Measurements from ENCODE around the gene ARHGEF40.
A peak's percentile ranks its signal among the peaks of the same experiment; 100 is the strongest.
"Not testable (repeated sequence)": the region's sequence is repeated elsewhere in the genome, so short reads cannot be mapped to it uniquely, and the experiment has no call there.

Gene ARHGEF40

GRCh38 chr14:21040370-21040925, 29.7 kb upstream of the ARHGEF40 start:
- DNase-seq: no peak

- DNase-seq: not testable (repeated sequence)
Observed at GRCh38 chr14:21040941-21041340, 29.2 kb upstream of the ARHGEF40 start.

DNA sequence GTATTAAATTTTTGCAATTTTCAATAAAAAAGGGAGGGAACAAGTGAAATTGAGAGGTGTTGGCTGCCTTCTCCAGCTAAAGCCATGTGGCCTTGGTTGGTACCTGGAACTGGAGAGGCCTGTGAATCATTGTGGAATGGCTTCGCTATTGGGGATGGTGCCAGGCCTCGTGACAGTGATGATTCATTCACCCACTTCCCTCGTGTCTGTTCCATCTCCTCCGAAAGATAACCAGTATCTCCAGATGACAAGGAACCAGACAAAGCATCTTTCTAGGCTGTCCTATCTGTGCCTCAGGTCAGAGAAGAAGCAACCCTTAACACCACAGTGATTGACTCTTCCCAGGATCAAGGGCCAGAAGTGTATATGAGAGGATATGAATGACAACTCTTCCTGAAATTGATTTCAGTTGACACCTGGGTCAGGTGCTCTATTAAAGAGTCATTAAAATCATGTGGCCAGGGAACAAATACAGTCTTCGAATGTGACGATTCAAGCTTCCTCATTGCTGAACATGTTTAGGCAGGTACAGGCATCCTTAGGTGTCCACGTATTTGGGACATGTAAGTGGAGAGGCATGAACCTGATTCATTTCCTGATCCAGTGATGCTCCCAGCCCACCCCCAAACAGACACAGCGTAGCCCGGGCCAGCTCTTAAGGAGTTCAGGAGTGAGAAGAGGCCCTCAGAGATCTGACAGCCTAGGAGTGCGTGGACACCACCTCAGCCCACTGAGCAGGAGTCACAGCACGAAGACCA, 28.2 kb upstream of the ARHGEF40 start, which contains the start of gene RNASE7:
RNASE7 (plus strand) TSS at position 687 of the 758 bp plus-strand sequence. CDS start 631 bp downstream, outside the sequence.
- DNase-seq: peak; percentile 6

GRCh38 chr14:21042918-21043317, 27.2 kb upstream of the ARHGEF40 start:
- no peak for DNase-seq

DNA sequence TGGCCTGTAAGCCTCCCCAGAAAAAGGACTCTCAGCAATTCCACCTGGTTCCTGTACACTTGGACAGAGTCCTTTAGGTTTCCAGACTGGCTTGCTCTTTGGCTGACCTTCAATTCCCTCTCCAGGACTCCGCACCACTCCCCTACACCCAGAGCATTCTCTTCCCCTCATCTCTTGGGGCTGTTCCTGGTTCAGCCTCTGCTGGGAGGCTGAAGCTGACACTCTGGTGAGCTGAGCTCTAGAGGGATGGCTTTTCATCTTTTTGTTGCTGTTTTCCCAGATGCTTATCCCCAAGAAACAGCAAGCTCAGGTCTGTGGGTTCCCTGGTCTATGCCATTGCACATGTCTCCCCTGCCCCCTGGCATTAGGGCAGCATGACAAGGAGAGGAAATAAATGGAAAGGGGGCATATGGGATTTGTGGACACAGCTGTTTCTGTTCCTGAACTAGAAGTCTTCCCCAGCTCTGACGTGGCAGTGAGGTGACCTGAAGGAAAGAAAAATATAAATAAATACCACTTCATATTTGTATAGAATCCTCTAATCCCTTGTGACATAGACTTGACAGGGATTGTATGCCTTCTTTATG, 26.6 kb upstream of the ARHGEF40 start:
- no peak for DNase-seq

GRCh38 chr14:21043974-21044618, 26.0 kb upstream of the ARHGEF40 start:
- no peak for DNase-seq

GRCh38 chr14:21047378-21047781, 22.7 kb upstream of the ARHGEF40 start:
- no peak for DNase-seq

DNA sequence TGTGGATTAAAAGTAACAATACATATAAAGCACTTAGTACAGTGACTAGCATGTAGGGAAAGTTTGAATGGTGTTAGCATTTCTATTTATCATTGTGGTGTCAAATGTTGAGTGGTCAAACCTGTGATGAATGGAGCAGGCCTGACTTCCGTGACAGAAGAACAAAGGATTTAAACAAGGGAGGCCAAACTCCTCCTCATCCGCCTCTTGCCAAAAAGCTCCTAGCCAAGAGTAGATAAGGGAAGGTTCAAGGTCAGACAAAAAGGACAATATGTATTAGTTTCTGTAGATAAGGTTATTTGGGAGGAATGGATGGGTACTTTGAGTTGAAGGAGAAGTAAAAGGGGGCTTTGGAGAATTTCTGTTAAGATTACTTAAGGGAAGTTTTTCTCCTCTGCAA, 21.5 kb upstream of the ARHGEF40 start:
- no peak for DNase-seq

DNA sequence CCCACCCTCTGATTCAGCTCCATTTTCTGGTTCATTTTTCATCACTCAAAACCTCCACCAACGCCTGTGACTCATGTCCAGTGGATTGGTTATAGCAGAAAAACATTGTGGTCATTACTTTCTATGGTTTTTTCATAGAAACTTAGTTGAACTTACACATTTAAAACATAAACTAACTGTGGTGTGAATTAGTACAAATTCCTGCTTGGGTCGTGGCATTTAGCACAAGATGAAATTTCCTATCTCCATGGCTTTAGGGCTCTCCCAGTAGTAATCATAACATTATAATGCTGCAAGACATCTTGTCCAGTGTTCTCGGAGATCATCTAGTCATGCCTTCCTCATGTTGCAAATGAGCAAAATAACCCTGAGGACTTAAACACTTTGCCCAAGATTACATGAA, 20.8 kb upstream of the ARHGEF40 start:
- no peak for DNase-seq

DNA sequence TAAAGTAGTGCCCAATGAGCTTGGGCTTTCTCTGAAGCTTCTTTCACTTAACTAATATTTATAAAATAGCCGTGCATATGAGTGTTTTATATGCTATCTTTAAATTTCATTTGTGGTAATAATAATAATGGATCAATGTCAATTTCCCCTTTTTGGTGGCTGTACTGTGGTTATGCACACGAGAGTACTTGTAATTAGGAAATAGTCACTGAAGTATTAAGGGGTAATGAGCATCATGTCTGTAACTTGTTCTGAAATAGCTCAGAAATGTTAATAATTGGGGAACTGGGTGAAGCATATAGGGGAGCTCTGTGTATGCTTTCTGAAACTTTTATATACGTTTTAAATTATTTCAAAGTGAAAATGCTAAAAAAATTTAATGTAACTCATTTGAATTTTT, 19.5 kb upstream of the ARHGEF40 start:
- no peak for DNase-seq

- DNase-seq: no peak
Observed at GRCh38 chr14:21053184-21054122, 16.7 kb upstream of the ARHGEF40 start.

DNA sequence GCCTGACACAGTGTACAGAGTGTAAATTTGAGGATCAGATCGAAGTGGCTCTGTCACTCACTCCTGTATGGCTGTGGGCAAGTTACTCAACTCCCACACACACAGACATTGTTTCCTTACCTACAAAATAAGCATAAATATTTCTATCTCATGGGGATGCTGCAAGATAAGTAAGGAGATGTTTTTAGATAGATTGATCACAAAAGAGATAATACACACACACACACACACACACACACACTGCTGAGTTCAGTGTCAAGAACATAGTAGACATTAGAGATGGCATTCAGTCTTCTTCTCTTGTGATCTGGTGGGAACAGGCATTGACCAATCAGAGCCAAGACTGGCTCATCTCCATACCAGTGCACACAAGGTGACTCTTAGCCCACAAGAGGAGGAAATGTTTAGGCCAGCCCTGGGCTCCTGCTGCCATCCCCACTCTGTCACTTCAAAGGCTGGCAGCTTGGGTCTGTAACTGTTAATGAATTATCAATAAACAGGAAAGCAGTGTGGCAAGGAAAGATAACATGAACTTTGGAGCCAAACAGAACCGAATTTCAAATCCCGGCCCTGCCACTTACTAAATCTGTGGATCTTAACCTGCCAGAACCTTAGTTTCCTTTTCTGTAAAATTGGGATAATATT, 15.9 kb upstream of the ARHGEF40 start:
- DNase-seq: no peak

DNA sequence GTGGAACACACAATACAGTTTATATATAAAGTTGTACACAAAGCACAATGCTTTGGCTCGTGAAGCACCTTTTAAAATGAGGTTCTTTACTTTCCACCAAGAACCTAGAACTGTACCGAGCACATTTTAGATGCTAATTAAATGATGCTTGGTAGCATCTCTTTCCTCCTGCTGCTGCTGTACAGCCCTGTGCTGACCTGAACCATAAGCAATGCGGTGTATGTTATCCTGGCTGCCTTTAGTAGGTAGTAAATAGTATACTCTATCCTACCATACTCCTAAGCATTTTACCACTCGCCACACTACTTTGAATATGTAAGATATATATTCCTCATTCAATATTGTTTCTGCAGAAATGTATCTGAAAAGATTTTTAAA, 15.3 kb upstream of the ARHGEF40 start:
- DNase-seq: no peak

DNA sequence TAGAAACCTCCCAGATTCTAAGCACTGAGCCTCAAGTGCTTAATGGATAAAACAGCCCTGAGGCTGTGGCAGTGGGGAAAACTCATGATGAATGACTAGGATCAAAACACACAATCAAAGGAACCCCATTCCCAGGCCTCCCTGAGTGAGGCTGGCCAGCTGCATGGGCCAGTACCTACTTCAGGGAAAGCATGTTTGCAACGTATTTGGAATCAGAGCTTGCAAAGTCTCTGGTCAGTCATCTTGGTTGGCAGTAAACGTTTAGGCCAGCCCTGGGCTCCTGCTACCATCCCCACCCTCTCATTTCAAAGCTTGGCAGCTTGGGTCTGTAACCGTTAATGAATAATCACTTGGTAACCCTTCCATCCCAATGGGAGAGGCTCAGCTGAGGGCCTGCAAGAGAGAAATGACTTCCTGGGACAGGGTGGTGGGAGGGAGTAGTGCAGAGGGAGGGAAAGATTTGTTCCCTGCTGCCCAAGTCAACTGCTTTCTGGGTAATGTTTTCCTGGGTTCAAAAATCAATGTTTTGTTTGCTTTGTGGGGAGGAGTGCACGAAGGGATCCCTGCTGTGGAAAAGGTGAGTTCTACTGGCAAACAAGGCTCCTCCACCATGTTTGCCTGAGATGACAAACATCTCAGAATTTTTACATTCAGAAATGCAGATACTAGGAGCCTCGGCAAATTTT, 14.5 kb upstream of the ARHGEF40 start:
- DNase-seq: no peak

GRCh38 chr14:21056520-21057163, 13.5 kb upstream of the ARHGEF40 start:
- DNase-seq: no peak

- DNase-seq: peak; percentile 28
Observed at GRCh38 chr14:21057803-21058675, 12.1 kb upstream of the ARHGEF40 start, which contains the start of gene RNASE8. TSS of gene RNASE8 (plus strand) at chr14:21057822. CDS start at chr14:21057893, 71 bp downstream.

GRCh38 chr14:21058903-21059302, 11.2 kb upstream of the ARHGEF40 start:
- DNase-seq: no peak

GRCh38 chr14:21059842-21060613, 10.1 kb upstream of the ARHGEF40 start:
- no peak for DNase-seq
